CD4-positive, alpha-beta T cell treated with Interleukin-10 for 1 hour (primary cell): ENCODE measurements around the gene ASAP2.

Experiments
- DNase-seq: peaks from one replicate; pipeline ENCODE4 v3.0.0-alpha.2; 2020

ASAP2 gene

GRCh38 chr2:9184361-9184760 lies 22.3 kb upstream of the ASAP2 start:
- DNase-seq, result no peak

- no peak for DNase-seq
Measured at GRCh38 chr2:9187620-9188214, 18.9 kb upstream of the ASAP2 start.

GRCh38 chr2:9188823-9189222 lies 17.8 kb upstream of the ASAP2 start:
- DNase-seq, result no peak

GRCh38 chr2:9189901-9190300 lies 16.7 kb upstream of the ASAP2 start:
- DNase-seq, result no peak

GRCh38 chr2:9191041-9191481 lies 15.6 kb upstream of the ASAP2 start:
- DNase-seq, result no peak

GRCh38 chr2:9192712-9193111 lies 13.9 kb upstream of the ASAP2 start:
- DNase-seq, result no peak

- no peak for DNase-seq
Measured at GRCh38 chr2:9194352-9194751, 12.3 kb upstream of the ASAP2 start.

GRCh38 chr2:9196637-9197036 lies 10.0 kb upstream of the ASAP2 start:
- no peak for DNase-seq

GRCh38 chr2:9197916-9198315 lies 8.7 kb upstream of the ASAP2 start:
- no peak for DNase-seq

- DNase-seq, result no peak
Measured at GRCh38 chr2:9199716-9200632, 6.6 kb upstream of the ASAP2 start.

GRCh38 chr2:9200633-9201015 lies 6.0 kb upstream of the ASAP2 start:
- DNase-seq, result no peak

- no peak for DNase-seq
Measured at GRCh38 chr2:9201185-9201891, 5.3 kb upstream of the ASAP2 start.

- no peak for DNase-seq
Measured at GRCh38 chr2:9203006-9203405, 3.6 kb upstream of the ASAP2 start.

- DNase-seq, result no peak
Measured at GRCh38 chr2:9203876-9204275, 2.7 kb upstream of the ASAP2 start.

GRCh38 chr2:9204939-9205338 lies 1.7 kb upstream of the ASAP2 start:
- no peak for DNase-seq

GRCh38 chr2:9205486-9205885 lies 1.1 kb upstream of the ASAP2 start:
- no peak for DNase-seq

- DNase-seq, result no peak
Measured at GRCh38 chr2:9206991-9207640, 504 bp downstream of the ASAP2 start.

GRCh38 chr2:9207641-9208311 lies 1.2 kb downstream of the ASAP2 start:
- DNase-seq, result no peak

- no peak for DNase-seq
Measured at GRCh38 chr2:9208875-9209274, 2.3 kb downstream of the ASAP2 start.

- DNase-seq, result no peak
Measured at GRCh38 chr2:9210030-9210429, 3.4 kb downstream of the ASAP2 start.

GRCh38 chr2:9211496-9211895 lies 4.9 kb downstream of the ASAP2 start:
- DNase-seq, result no peak

GRCh38 chr2:9212010-9212635 lies 5.5 kb downstream of the ASAP2 start:
- DNase-seq, result no peak
